OCI-LY3 (cell line): ENCODE results near the gene PEX16.

ENCODE experiments used
- H2AFZ ChIP-seq: fragments of 200-600, 300-600 bp; shearing (Covaris generic); 2 replicates; pipeline ENCODE4 v1.6.0; 2014; ENCODE audit warnings: antibody characterized with exemption, low read depth, low read length
- H3K27ac ChIP-seq: fragments of 200-600, 300-600 bp; sonication (generic); 2 replicates; pipeline ENCODE4 v1.5.1; 2014; ENCODE audit warnings: mild to moderate bottlenecking, low read length, moderate library complexity, mixed read lengths
- H3K27me3 ChIP-seq: fragments of 200-600, 300-600 bp; sonication (generic); 2 replicates; pipeline ENCODE4 v1.6.1; 2014; ENCODE audit warnings: low read depth, low read length, mixed read lengths
- H3K36me3 ChIP-seq: fragments of 200-600, 300-600 bp; sonication (generic); replicated peaks from 2 replicates; pipeline ENCODE3; 2014; ENCODE audit warnings: low read depth, low read length, mixed read lengths
- H3K4me1 ChIP-seq: fragments of 300-600, 200-600 bp; sonication (generic); 2 replicates; pipeline ENCODE4 v1.6.1; 2014; ENCODE audit warnings: low read length, mixed read lengths
- H3K4me2 ChIP-seq: fragments of 200-600, 300-600 bp; sonication (generic); 2 replicates; pipeline ENCODE4 v1.6.1; 2014; ENCODE audit warnings: low read length, mixed read lengths
- H3K4me3 ChIP-seq: fragments of 300-600, 200-600 bp; sonication (generic); 2 replicates; pipeline ENCODE4 v1.5.1; 2014; ENCODE audit warnings: antibody characterized with exemption, mild to moderate bottlenecking, low read length, moderate library complexity
- H3K79me2 ChIP-seq: fragments of 300-600, 200-600 bp; shearing (Covaris generic); 2 replicates; pipeline ENCODE4 v1.6.1; 2014; ENCODE audit warnings: mild to moderate bottlenecking, low read length, mixed read lengths
- H3K9ac ChIP-seq: fragments of 300-600, 200-600 bp; shearing (Covaris generic); 2 replicates; pipeline ENCODE4 v1.6.0; 2014; ENCODE audit warnings: mild to moderate bottlenecking, low read length, moderate library complexity
- H3K9me3 ChIP-seq: fragments of 200-600, 300-600 bp; shearing (Covaris generic); 2 replicates; pipeline ENCODE4 v1.6.1; 2014; ENCODE audit warnings: low read length, mixed read lengths; ENCODE audit not compliant: insufficient read depth
- H4K20me1 ChIP-seq: fragments of 200-600, 300-600 bp; sonication (generic); 2 replicates; pipeline ENCODE4 v1.6.1; 2016; ENCODE audit warnings: low read length, mixed read lengths; ENCODE audit not compliant: insufficient read depth
- EZH2phosphoT487 ChIP-seq: fragments of 200-600 bp; shearing (Covaris generic); IDR thresholded peaks from 2 replicates; pipeline ENCODE4 v1.6.1; 2018; ENCODE audit warnings: antibody characterized with exemption, mixed run types, low read depth
- TF ChIP-seq, protein P1 (sequence below): fragments of 200-600, 300-600 bp; sonication (generic); IDR thresholded peaks from 2 replicates; pipeline ENCODE4 v1.5.1; 2014; ENCODE audit warnings: antibody characterized with exemption, low read length, low read depth

PEX16 gene

GRCh38 chr11:45877221-45877620 is 40.5 kb downstream of the PEX16 start:
- Histone ChIP-seq H3K79me2 (no peaks in the 10 kb centered on the region), H3K4me1 (no peaks in the 10 kb centered on the region), H3K9ac (no peak overlapping the region), H4K20me1 (peaks cover 17% of the 10 kb centered on the region), H2AFZ (no peak overlapping the region), H3K4me2 (no peak overlapping the region), H3K9me3 (no peaks in the 10 kb centered on the region), H3K36me3 (peaks cover 51% of the 10 kb centered on the region), H3K27me3 (no peaks in the 10 kb centered on the region), H3K27ac (no peak overlapping the region), H3K4me3 (no peak overlapping the region)
- TF ChIP-seq, protein P1, sequence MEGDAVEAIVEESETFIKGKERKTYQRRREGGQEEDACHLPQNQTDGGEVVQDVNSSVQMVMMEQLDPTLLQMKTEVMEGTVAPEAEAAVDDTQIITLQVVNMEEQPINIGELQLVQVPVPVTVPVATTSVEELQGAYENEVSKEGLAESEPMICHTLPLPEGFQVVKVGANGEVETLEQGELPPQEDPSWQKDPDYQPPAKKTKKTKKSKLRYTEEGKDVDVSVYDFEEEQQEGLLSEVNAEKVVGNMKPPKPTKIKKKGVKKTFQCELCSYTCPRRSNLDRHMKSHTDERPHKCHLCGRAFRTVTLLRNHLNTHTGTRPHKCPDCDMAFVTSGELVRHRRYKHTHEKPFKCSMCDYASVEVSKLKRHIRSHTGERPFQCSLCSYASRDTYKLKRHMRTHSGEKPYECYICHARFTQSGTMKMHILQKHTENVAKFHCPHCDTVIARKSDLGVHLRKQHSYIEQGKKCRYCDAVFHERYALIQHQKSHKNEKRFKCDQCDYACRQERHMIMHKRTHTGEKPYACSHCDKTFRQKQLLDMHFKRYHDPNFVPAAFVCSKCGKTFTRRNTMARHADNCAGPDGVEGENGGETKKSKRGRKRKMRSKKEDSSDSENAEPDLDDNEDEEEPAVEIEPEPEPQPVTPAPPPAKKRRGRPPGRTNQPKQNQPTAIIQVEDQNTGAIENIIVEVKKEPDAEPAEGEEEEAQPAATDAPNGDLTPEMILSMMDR: no peak
- TF ChIP-seq EZH2phosphoT487: no peak

DNA sequence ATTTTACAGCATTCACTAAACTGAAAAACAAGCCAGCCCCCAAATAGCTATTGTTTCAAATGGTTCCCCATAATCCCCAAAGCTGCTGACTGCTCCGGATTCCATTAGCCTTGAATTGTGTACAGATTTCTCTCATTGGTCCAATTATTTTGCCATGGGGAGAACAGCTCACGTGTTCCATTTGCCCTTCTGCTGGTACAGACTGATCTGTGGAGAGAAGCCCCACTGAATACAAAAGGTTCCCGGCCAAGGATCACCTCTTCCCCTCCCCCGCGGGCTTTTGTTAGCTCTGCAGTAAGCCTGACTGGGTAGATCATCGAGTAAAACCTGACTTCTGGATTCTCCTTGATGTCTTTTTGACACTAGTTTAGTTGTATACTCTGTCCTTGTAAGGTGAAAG is 41.3 kb downstream of the PEX16 start:
- Histone ChIP-seq H3K79me2 (no peaks in the 10 kb centered on the region), H3K4me3 (no peak overlapping the region), H3K27me3 (no peaks in the 10 kb centered on the region), H3K4me1 (no peaks in the 10 kb centered on the region), H3K36me3 (peaks cover 52% of the 10 kb centered on the region), H2AFZ (no peak overlapping the region), H3K4me2 (no peak overlapping the region), H3K9me3 (no peaks in the 10 kb centered on the region), H3K27ac (no peak overlapping the region), H4K20me1 (peaks cover 12% of the 10 kb centered on the region), H3K9ac (no peak overlapping the region)
- TF ChIP-seq, protein P1: no peak
- no peak for TF ChIP-seq EZH2phosphoT487

DNA sequence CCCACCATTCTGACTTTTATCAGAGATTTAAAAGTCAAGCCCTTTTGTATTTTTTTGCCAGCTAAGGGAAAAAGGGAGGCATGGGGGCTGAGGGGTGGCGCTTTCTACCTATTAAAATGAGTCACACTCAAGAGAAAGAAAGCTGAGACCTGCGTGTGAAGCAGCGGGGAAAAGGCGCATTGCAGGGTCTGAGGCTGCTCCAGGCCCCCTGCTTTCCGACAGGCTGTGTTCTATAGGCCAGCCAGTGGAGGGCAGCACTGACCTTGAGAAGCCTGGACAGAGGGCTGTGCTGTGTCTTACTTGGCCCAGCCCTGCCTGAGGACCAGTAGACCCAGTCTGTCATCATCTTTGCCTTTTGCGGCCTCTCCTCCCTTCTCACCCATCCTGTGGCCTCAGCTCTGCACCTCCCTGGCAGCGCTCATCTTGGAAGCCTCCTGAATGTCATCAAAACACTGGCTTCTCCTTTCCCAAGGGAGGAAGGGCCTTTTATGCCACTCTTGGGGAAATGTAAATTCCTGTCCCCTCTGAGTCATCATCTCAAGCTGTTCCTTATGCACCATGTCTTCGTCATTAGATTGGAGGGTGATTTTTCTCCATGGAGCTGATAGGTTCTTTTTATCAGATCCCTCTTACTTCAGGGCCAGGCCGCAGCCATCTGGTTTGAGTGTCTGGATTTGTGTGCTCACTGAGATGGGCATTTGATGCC is 44.9 kb downstream of the PEX16 start:
- Histone ChIP-seq H3K27ac (no peak overlapping the region), H3K36me3 (peaks cover 59% of the 10 kb centered on the region), H4K20me1 (peaks cover 12% of the 10 kb centered on the region), H3K27me3 (no peaks in the 10 kb centered on the region), H3K4me3 (no peak overlapping the region), H2AFZ (no peak overlapping the region), H3K9ac (no peak overlapping the region), H3K9me3 (no peaks in the 10 kb centered on the region), H3K4me1 (no peaks in the 10 kb centered on the region), H3K79me2 (no peaks in the 10 kb centered on the region), H3K4me2 (no peak overlapping the region)
- TF ChIP-seq, protein P1: peak; percentile 60
- no peak for TF ChIP-seq EZH2phosphoT487

GRCh38 chr11:45871638-45872037 is 46.0 kb downstream of the PEX16 start:
- Histone ChIP-seq H4K20me1 (peaks cover 7% of the 10 kb centered on the region; the same call in 1 of the 2 replicates), H2AFZ (no peak overlapping the region), H3K27ac (no peak overlapping the region), H3K4me3 (no peak overlapping the region), H3K79me2 (no peaks in the 10 kb centered on the region), H3K9me3 (no peaks in the 10 kb centered on the region), H3K36me3 (peaks cover 62% of the 10 kb centered on the region), H3K27me3 (no peaks in the 10 kb centered on the region), H3K9ac (no peak overlapping the region), H3K4me2 (no peak overlapping the region), H3K4me1 (no peaks in the 10 kb centered on the region)
- no peak for TF ChIP-seq EZH2phosphoT487
- TF ChIP-seq, protein P1: no peak
